Amygdala (tissue), 56 donors: ENCODE data around the gene FBXW5.

Experiments
- DNase-seq, 56 donors: peaks; one replicate each; lab custom pipeline; 2025; lab: John Stamatoyannopoulos, UW

FBXW5 gene

DNA sequence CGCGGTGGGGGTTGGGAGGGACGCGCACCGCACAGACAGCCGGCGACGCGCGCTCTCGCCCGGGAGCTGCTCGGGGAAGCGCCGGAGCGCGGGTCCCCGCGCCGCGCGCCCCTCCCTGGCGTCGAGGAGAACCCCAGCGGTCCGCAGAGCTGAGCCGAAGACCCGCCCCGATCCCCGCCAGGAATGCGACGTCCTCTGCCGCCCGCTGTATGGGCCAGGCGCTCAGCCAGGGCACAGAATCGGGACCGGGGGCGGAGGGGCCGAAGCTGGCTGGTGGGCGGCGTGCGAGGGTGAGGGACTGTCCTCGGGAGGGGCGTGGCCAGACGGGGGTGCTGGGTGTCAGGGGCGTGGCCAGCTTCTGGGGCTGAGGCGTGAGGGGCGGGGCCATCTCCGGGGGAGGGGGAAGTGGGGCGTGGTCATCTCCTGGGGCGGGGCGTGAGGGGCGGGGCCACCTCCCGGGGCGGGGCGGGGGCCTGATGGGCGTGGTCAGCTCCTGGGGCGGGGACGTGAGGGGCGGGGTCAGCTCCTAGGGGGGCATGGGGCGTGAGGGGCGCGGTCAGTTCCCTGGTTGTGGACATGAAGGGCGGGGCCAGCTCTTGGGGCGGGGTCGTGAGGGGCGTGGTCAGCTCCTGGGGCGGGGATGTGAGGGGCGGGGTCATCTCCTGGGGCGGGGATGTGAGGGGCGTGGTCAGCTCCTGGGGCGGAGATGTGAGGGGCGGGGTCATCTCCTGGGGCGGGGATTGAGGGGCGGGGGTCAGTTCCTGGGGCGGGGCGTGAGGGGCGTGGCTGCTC lies 33.7 kb upstream of the FBXW5 start:
- peak in 55 of 56 donors; percentile 34 to 100 (median 90) for DNase-seq

DNA sequence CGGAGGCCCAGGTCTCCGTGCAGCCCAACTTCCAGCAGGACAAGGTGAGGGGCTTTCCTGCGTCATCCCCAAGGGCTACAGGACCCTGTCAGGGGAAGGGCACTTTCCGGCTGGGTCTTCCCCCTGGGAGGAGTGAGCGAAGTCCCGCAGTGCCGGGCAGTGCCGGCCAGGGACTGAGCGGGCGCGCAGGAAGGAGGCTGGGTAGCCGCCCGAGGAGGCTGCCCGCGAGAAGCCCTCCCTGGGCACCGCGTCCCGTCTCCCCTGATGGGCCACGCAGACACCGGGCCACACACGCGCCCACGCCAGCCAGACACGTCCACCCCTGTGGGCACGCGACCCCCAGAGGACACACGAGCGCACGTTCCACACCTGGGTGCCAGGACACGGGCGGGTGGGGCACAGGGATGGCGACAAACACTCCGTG lies 33.1 kb upstream of the FBXW5 start:
- peak in 1 of 56 donors; percentile 89 for DNase-seq

DNA sequence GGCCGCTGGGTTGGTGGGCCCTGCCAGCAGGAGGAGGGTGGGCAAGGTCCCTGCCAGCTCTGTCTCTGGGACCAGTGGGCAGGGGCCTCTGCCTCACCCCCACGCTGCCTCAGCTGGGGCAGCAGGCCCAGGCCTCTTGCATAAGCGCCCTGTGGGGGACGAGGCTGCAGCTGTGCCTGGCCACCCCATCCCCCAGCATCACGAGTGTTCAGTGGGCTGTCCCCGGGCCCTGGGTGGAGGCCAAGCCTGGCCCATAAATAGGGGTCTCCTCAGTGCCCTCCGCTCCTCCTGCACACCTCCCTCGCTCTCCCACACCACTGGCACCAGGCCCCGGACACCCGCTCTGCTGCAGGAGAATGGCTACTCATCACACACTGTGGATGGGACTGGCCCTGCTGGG lies 32.7 kb upstream of the FBXW5 start, which contains the start of gene PTGDS:
Gene PTGDS (plus strand): TSS at position 282 of the 400 bp plus-strand sequence. CDS start 75 bp downstream, at position 357.
- peak; percentile 44 to 98 (median 92) for DNase-seq

DNA sequence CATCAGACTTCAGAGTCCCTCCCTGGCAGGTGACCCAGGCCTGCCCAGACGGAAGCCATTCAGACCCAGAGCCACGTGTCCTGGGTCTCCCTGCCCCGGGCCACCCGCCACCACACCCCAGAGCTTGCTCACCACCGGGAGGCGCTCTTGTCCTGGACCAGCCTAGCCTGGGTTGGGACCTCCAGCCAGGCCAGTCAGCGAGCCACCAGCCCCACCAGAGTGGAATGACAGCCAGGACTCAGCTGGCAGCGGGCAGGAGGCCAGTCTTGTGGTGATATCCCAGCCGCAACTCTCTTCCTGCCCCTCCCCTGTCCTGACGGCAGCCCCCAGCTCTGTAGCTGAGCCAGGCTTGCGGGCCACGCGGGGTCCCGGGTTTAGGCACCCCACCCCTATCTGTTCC lies 31.1 kb upstream of the FBXW5 start:
- DNase-seq = peak in 52 of 56 donors; percentile 29 to 89 (median 67)

DNA sequence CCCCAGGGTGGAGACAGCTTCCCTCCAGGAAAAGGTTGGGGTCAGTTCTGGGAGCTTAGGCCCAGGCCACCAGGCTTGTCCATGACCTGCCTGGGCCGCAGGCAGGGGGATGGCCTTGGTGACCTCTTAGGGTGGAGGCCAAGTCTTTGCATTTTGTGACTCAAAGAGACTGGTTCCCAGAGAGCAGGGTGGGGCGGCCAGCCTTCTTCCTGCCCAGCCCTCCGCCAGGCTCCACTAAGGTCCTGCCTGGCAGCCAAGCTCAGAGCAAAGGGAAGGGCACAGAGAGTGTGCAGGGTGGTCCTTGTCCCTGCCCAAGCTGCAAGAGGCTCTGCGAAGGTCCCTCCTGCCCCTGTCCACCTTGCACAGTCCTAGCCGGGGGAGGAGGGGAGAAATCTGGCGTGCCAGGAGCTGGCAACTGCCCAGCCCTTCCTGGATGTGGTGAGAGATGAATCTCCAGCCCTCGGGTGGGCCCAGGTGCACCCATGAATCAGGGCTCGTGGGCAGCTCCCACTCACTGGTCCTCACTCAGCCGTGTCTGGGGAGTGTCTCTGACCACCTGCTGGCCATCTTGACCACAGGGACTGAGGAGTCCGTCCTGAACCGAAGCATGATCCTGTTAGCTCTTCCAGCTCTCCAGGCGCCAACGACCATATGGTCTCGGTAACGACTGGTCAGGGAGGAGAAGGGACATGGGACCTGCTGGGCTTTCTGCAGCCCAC lies 30.4 kb upstream of the FBXW5 start:
- peak in 1 of 56 donors; percentile 36 for DNase-seq

DNA sequence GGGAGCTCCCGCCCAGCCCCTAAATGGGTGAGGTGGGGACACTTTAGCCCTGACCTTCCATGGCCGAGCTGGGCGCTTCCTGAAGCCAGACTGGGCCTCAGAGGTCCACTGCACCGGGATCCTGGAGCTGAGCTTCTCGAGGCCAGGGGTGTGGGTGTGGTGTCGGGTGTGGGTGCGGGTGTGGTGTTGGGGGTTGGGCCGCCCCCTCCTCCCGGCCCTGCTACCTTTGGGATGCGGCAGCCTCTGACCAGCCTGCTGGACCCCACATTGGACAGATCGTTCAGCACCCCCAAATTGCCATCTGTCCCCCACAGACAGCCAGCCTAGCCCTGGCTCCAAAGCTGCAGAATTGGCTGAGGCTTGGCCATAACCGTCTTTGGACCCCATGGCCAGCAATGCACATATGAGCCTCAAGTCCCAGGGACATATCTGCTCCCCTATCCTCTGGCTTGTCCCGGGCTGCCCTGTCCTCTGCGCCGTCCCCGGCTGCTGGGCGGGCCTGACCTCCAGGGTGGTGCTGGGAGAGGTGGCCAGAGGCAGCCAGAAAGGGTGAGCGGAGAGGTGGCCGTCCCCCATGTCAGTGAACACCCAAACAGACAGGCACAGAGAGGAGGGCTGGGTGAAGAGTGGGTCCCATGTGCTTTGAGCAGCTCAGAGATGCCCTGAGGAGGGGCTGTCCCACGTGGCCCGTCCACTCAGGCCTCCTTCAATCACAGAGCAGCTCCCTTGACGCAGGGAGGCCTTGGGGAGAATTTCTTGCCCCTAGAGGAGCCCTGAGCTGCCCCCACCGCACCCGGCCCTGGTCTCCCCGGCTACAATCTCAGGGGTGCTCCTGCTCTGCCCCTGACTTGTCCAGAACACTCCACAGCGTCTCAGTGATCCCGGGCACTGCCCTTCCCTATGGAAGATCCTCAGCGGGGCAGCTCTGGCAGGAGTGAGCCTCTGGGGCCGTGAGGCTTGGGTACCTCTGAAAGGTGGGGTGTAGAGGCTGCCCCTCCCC lies 29.4 kb upstream of the FBXW5 start:
- no peak for DNase-seq

DNA sequence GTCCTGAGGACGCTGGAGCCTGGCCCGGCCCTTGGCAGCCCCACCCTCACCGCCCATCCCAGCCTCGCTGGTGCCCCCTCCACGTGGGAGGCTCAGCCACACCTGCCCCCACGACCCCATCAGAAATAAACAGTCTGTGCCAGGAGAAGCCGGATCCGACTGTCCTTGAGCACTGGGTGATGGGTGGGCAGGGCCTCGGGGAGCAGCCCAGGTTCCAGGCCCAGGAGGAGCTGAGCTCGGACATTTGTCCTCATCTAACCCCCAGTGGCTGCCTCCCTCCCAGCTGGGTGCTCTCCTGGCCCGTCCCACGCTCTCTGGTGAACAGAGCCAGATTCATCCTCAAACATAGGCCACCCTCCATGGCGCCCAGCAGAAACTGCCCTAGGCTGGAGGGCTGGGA lies 28.2 kb upstream of the FBXW5 start:
- no peak for DNase-seq

DNA sequence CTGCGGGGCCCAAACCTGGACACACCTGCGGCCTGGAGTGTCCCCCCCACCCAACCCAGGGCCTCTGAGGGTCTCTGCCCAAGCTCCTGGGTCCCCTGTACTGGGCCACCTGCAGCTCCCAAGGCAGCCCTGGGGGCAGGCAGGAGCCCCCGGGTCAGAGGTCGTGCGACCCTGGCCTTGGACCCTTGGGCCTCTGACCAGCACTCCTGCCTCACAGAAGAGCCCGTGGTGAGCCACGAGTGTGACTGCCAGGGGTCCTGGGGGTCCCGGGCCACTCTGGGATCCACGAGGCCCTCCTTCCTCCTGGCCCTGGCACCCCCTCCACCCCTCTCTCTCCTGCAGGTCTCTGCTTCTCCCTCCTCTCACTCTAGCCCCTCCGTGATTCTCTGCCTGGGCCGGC lies 27.8 kb upstream of the FBXW5 start:
- no peak for DNase-seq

DNA sequence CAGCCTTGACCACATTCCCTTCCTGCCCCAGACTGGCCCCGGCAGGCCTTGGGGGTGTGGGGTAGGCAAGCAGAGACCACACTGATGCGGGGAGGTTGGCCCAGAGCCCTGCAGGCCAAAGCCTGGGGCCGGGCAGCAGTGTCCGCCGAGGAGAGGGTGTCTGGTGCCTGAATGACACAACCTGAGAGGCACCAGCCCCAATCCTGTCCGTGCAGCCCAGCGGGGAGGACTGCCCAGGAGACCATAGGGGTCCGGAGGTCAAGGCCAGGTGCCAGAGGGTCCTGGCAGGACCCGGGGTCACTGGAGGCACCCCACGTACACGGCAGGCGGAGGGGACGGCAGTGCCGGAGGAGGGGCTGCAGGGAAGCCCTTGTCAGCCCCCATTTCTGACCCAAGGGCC lies 27.2 kb upstream of the FBXW5 start:
- no peak for DNase-seq

DNA sequence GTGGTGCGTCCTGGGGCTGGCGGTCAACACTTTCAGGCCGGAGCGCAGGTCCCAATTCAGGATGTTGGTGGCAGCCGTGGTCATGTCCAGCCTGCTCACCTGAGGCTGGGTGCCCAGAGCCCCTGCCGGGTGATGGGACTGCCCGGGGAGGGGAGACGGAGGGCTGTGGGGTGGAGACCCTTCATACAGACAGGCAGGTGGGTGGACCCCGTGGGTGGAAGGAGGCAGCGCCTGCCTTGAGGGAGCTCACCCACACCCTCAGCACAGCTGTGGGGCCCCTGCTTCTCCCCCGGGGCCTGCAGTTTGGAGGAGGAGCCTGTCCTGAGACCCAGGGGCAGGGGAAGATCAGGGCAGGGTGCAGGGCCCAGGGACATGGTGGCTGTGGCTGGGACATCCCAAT lies 25.8 kb upstream of the FBXW5 start:
- DNase-seq = no peak

DNA sequence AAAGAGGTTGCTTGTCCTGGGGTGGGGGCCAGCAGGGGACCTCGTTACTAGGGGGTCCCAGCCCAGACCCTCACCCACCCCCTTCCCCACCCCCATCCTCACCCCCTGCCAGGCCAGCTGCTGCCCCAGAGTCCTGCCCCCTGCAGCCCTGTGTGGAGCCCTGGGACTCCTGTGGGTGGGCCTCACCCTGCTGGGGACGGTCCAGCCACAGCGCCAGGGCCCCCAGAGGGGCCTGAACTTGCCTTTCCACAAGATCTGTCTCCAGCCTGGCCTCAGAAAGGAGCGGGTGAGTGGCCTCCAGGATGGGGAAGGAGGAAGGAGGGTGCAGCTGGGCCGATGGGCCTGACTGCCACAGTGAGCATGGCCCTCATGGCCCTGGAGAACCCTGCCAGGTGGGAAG lies 25.2 kb upstream of the FBXW5 start:
- no peak for DNase-seq

DNA sequence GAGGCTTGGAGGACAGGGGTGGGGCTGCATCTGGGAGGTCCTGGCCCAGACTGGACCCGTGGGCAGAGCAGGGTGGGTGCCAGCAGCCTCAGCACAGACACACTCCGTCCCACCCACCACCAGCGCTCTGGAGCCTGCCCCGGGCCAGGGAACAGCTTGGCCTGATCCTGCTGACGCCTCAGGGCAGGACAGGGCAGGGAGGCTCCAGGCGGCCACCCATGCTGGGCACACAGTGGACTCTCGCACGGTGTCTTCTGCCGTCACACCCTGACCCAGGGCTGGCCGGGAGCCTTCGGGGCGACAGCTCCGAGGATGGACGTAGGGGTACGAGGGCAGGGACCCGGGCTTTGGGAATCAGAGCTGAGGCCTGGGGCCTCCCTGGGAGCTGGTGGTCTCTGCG lies 24.6 kb upstream of the FBXW5 start:
- no peak for DNase-seq

DNA sequence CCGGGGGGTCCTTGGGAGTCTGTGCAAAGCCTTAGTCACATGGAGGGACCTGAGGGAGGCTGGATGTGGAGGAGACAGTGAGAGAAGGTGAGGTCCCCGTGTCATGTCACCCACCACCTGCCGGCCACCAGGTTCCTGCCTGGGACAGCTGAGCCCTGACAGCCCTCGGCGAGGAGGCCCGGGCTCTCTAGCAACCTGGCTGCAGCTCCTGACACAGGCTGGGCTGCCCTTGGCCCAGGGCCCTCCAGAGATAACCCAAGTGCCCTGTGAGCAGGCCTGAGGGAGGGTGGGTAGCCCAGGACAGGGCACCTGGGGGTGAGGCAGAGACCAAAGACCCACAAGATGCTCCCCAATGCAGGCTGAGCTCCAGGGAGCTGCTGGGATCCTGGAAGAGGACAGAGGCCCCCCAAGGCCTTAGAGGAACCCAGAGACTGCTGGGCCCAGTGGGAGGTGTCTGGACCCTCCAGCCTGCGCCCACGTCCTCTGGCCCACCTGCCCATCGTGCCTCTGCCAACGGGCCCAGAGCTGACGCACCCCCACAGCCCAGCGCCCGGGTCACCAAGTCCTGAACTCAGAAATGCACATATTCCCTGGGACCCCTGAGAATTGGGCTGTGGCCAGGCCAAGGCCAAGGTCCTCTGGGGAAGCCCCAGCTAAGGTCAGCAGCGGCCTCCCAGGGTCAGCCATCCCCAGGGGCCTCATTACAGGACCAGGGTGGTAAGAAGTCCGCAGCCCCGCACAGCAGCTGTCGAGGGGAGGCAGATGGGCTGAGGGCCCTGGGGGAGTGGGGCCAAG lies 24.0 kb upstream of the FBXW5 start:
- no peak for DNase-seq

DNA sequence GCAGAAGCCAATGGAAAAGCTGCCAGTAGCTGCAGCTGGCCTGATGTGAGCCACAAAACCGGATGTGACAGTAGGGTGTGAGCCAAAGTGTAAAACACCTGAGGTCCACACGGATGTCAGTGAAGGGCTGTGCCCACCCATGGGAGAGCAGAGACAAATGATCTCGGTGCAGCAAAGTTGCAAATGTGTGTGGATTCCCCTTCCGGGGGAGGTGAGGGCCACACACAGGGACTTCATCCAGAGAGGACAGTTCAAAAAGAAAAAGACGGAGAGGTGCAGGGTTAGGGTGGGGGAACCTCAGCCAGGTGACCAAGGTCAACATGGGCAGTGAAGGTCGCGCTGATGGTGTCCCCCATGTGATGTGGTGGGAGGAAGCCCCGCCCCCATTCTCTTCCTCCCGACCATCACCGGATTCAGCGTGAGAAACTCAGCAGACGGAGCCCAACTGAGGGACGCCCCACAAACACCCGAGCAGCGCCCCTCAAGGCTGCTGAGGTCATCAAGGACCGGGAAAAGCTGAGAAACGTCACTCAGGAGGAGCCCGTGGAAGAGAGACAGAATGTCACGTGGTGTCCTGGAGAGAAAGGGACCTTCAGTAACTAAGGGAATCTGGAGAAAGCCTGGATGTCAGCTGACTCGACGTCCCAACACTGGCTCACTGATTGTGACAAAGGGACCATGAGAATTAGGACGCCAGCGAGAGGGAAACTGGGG lies 21.4 kb upstream of the FBXW5 start:
- DNase-seq = peak in 47 of 56 donors; percentile 22 to 91 (median 67)

DNA sequence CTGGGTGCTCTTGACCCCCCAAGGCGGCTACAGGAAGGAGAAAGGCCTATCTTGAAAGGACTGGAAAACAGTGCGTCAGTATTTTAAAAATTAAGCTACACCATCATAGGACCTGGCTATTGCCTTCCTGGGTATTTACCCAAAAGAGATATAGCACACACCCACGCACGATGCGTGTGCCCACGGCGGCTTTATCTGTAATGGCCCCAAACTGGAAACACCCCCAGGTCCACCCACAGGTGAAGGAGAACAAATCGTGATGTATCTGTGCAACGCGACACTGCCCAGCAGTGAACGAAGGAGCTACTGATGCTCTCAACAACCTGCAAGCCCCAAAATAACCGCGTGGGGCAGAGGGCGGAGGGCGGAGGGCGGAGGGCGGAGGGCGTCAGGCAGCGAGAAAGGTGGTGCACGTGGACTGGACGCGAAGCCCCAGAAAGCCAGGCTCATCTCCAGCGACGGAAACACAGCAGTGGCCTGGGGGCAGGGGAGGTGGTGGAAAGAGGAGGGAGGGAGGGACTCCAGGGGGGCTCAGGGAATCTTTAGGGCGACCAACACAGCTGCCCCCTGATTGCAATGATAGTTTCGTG lies 20.4 kb upstream of the FBXW5 start:
- no peak for DNase-seq

DNA sequence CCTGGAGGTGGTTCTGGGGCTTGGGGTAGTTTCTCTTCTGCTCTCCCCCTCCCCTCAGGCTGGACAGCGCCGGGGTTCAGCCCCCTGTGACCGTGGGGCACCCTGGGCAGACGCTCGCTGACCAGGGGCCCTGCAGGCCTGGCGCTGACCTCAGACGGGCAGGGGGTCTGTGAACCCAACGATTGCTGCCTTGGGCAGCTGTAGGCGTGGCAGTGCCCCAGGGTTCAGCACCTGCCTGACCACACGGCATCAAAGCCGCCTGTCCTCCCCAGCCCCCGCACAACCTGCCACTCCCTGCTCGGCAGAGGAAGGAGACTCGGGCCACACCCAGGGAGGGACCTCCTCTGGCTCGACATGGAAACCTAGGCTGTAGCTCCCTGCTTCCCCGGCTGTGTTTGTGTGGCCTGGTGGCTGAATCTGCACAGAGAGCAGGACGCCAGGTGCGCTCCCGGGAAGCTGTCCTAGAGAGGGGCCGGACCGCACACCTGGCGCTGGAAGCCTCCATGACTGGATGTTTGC lies 19.7 kb upstream of the FBXW5 start:
- no peak for DNase-seq

DNA sequence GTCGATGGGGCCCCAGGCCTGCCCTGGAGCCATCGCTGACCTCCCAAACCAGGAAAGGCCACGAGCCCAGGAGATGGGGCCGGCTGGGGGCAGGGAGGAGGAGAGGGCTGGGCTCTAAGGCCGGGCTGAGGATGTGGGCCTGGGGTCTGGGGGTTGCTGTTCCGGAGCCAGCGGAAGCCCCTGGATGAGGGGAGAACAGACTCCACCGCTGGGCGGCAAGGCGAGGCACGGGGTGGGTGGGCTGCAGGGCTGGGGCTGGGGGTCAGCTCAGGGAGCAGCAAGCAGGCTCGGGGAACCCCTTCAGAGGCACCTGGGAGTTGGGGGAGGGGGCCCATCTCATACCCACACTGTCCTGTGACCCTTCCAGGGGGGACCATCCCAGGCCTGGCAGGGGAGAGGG lies 19.2 kb upstream of the FBXW5 start:
- no peak for DNase-seq

DNA sequence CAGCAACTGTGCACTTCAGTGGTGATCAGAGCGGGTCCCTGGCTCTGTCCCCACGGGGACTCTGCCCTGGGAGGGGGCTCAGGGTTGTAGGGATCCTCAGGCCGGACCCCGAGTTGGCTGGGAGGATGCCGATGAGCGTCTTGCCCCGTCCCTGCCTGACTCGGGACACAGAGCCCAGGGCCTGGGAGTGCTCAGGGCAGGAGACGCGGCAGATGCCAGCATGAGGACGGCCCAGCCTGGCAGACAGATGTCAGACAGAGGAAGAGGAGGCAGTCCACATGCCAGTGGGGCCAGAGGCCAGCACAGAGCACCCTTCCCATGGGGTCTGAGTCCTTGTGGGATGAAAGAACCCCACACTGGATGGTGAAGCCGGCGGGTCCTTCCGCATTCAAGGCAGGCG lies 18.8 kb upstream of the FBXW5 start:
- peak in 3 of 56 donors; percentile 21 to 67 (median 49) for DNase-seq
